GM12878 (cell line): ENCODE measurements around the gene RPL10L.

Experiments
- BHLHE40 ChIP-seq, 2 experiments: fragments of 450-650 bp in 1 of 2; IDR thresholded peaks; 2 replicates each; pipeline ENCODE4 v1.6.1; 2011 to 2017; ENCODE audit warnings: low read depth in 2 of 2, borderline replicate concordance in 1 of 2, improper control_type of control experiment in 1 of 2, low read length in 1 of 2, mild to moderate bottlenecking in 1 of 2
- POLR2AphosphoS5 ChIP-seq: IDR thresholded peaks from 2 replicates; pipeline ENCODE4 v1.6.1; 2011; ENCODE audit warnings: mild to moderate bottlenecking, low read length, inconsistent platforms
- RB1 ChIP-seq: fragments of 450-650 bp; formaldehyde crosslinking; IDR thresholded peaks from 2 replicates; pipeline ENCODE4 v1.6.1; 2017; ENCODE audit warnings: mild to moderate bottlenecking, borderline replicate concordance
- ZSCAN29 ChIP-seq: fragments of 450-650 bp; IDR thresholded peaks from 2 replicates; pipeline ENCODE4 v1.6.1; 2017; ENCODE audit warnings: mild to moderate bottlenecking, moderate library complexity

GRCh38 chr14:46686652-46687051, 35.1 kb upstream of the RPL10L start:
- TF ChIP-seq ZSCAN29 (no peak), POLR2AphosphoS5 (no peak), BHLHE40 (IDR thresholded peaks at IDR 0.05; ENCODE audit: borderline replicate concordance in 1 of 2, low read depth in 2 of 2, low read length in 1 of 2) (no peak), RB1 (no peak)
